Stimulated activated CD4-positive, alpha-beta T cell treated with anti-CD3 and anti-CD28 coated beads, Interleukin-4, amount 100 ng/mL, for 1 hour (primary cell): ENCODE measurements around the gene ELN.

Experiments
- DNase-seq: peaks from one replicate; pipeline ENCODE4 v3.0.0-alpha.2; 2020

The ELN gene

GRCh38 chr7:74025730-74026129, 2.2 kb upstream of the ELN start:
- DNase-seq = no peak

DNA sequence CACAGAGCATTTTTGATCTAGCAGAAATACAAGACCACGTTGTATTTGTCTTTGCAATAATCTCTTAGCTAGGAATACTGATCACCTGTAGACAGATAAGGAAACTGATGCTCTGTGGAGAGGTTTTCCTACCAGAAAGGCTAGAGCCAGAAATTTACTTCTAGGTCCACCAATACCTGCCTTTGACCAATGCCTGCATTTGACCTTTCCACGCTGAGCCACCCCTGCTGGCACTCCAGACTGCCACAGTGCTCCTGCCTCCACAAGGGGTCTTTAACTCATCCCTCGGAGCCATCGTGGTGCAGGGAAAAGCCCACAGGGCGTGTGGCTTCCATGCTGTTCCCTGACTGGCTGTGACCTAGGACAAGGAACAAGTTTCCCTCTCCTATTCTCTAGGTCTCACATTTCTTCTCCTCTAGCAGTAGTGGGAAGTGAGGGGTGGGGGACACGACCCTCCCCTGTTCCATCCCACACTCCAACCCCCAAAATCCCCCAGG, 1.5 kb upstream of the ELN start:
- DNase-seq = no peak

DNA sequence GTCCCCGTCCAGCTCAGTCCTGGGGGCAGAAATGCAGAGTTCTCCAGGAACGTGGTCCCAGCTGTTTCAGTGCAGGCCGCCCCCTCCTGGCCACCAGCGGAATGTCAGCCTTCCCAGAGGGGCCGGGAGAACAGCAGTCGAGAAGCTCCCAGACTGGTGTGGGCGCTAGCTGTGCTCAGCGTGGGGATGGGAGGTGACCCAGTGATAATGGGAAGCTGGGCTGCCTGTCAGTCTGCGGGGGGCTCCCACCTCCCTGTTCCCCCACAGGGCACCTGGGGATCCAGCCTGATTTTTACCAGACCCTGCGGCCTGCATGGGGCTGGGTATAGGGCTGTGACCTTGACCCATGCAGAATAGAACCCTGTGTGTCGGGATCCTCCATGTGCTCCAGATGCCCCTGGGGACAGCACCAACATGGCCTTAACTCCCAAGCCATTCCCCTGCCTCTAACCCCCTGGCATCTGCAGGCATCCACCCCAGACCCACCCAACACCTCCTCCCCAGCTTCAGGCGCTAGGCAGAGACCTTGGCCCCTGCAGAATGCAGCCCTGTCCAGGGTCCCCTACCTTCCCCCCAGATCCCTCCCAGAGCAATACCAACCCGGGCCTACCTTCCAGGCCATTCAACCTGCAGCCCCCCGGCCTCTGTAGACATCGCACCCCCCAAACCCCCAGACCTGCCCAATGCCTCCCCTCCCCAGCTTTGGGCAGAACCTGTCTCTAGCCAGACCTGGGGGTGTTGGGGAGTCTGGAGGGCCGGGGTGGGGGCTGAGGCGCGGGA, 880 bp upstream of the ELN start:
- peak; percentile 68 for DNase-seq

- DNase-seq = no peak
These were observed 407 bp downstream of the ELN start for GRCh38 chr7:74028321-74028838.

GRCh38 chr7:74029089-74029785, 1.3 kb downstream of the ELN start:
- DNase-seq = no peak

DNA sequence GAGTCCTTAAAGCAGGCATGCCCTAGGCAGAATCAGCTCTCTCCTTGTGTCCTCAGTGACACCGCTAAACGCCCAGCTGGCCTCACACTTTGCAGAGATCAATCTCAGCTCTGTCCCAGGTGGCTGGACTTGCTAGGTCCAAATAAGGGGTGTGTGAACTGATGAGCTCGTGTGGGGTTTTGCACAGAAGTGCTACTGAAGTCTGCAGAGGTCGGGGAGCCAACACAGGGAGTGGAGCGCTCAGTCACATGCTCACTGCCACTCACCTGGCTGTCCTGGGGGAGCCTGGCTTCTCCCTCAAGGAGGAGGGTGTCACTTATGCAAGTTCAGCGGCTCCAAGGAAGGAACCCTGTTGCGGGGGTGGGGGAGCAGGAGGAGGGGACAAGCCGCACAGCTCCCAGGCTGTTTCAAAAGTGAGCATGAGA, 2.0 kb downstream of the ELN start:
- DNase-seq = no peak

GRCh38 chr7:74030861-74031260, 2.9 kb downstream of the ELN start:
- DNase-seq = no peak

DNA sequence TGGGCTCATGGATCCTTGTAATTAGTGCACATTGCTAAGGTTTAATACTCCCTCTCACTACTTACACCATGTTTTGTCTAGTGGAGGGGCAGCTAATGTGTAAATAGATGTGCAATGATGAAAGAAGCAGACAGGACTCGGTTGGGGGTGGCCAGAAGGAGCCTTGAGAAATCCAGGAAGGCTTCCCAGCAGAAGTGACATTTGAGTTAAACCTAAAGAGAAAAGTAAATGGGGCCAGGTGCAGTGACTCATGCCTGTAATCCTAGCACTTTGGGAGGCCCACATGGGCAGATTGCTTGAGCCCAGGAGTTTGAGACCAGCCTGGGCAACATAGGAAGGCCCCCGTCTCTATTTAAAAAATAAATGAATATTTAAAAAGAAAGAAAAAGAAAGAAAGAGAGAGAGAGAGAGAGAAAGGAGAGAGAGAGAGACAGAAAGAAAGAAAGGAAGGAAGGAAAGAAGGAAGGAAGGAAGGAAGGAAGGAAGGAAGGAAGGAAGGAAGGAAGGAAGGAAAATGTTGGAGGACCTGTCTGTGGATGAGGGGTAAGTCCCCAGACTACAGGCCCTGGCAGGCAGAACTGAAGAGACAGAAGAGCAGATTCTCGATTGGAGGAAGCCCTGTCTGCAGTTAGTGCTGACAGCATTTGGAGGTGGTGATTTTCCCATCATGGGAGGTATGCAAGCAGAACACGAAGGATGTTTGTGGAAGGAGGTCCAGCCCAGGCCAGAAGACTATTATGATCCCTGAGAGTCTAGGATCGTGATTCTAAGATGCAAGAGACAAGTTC, 3.6 kb downstream of the ELN start:
- no peak for DNase-seq

- no peak for DNase-seq
These were observed 4.2 kb downstream of the ELN start for GRCh38 chr7:74032191-74032490.

DNA sequence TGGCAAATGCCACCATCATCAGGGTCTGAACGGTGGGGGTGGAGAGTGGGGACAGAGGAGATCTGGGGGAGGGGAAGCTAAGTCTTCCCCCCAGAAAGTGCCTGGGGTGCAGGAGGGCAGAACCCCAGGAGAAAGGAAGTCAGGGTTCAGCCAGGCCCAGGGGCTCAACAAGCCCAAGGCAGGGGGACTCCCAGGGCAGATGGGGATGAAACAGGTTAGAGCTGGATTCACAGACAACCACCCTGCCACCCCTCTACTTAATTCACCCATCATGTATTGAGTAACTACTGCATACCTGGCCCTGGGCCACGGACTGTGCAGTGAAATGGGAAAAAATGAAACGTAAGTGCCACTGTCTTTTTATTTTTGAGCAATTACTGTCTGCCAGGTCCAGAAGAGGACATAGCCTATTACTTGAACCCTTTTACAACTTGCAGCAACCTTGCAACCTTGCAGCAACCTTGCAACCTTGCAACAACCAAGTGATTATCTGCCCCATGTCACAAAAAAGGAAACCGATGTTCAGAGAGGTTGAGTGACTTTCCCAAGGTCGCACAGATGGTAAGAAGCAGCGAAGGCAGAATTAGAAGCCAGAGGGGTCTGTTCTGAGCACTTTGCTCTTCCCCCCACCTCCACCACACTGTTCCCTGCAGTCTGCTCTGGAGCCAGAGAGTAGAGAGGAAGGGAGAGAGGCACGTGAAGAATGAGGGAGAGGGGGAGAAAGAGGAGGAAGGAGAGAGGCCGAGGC, 4.8 kb downstream of the ELN start:
- DNase-seq = no peak

- no peak for DNase-seq
These were observed 5.7 kb downstream of the ELN start for GRCh38 chr7:74033372-74034311.

DNA sequence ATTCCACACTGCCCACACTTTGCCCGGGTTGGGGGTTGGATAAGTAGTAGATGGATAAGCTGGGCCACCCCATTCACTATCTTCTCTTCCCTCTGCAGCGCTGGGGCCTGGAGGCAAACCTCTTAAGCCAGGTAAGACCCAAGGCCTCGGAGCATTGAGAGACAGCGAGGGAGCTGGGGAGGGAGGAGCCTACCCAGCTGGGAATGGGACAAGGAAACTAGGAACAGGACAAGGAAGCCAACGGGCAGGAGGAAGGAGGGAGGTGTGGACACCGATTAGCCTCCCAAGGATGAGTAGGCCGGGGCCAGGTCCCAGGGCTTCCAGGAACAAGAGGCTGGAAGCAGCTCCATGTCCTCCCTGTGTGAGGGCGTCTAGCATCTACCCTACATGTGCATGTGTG, 9.6 kb downstream of the ELN start:
- no peak for DNase-seq

DNA sequence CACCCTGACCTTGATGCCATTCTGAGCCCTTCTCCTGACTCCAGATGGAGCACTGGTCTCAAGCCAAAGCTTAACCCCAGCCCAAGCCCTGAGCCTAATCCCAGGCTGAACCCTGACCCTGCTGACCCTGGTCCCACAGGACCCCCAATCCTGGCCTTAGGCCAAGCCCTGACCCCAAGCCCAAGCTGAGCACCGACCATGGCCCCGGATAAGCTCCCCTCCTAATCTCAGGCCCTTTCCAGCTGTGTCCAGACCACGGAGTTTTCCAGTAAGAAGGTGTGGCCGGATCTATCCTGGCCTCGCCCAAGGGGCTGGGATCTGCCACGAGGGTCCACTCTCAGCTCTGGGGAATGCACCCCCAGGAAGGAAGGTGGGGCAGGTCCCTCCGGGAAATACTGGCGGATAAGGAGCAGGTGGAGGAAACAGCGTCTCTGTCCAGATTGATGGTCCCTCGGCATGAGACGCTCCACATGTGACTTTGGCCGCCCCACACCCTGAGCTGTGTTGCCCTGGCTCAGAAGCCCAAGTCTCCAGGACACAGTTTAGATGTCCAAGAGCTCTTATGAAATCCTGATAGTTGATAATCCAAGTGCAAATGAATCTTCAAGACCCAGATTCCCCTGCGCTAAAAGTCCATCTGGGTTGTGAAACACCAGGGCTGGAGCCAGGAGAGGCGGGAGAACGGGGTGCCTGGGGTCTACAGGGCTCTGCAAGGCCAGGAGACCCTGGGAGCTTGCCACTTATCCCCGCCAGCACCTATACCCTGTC, 10.4 kb downstream of the ELN start:
- no peak for DNase-seq

DNA sequence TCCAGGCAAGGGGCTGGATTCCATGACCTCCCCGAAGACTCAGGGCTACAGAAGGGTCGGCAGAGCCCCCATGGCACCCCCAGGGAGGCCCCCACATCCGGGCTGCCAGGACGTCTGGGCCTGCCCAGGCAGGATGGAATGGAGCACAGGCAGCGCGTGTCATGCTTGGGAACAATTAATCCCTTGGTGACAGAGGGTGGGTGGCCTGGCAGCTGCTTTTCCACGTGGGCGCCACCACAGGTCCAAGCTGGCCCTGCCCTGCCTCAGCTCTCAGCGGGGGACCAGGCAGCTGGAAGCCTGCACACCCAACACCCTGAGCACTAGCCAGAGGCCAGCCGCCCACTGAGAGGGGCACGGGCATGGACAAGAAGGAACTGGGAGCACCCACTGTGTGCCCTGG, 11.4 kb downstream of the ELN start:
- no peak for DNase-seq

- no peak for DNase-seq
These were observed 12.3 kb downstream of the ELN start for GRCh38 chr7:74040101-74040790.

GRCh38 chr7:74040791-74041520, 13.0 kb downstream of the ELN start:
- no peak for DNase-seq

GRCh38 chr7:74042746-74043522, 15.0 kb downstream of the ELN start:
- DNase-seq = no peak

- no peak for DNase-seq
These were observed 15.6 kb downstream of the ELN start for GRCh38 chr7:74043523-74043951.
